ENCODE measurements around the gene LRFN2.

LRFN2 gene

GRCh38 chr6:40568062-40568708 lies 19.0 kb downstream of the LRFN2 start:
- no peak overlapping the region for H3K27ac ChIP-seq (ENCODE audit: low read depth, low read length)
- no peak overlapping the region for H3K9ac ChIP-seq (ENCODE audit: low read length)
- no peak overlapping the region for H3K4me3 ChIP-seq (ENCODE audit: low read depth, low read length)
- H3K27me3 ChIP-seq (ENCODE audit: control insufficient read depth, insufficient read depth, low read length) = no peaks in the 10 kb centered on the region
- no peaks in the 10 kb centered on the region for H3K9me3 ChIP-seq (ENCODE audit: control insufficient read depth, insufficient read depth, low read depth, low read length)
- H3K36me3 ChIP-seq (ENCODE audit: control insufficient read depth, insufficient read depth, low read length) = no peaks in the 10 kb centered on the region
- H3K4me1 ChIP-seq (ENCODE audit: control insufficient read depth, insufficient read depth, low read length) = peaks cover 4% of the 10 kb centered on the region; the same call in 1 of the 2 replicates

- Histone ChIP-seq H3K27me3 (ENCODE audit: control insufficient read depth, insufficient read depth, low read length) (no peaks in the 10 kb centered on the region), H3K27ac (ENCODE audit: low read depth, low read length) (no peak overlapping the region), H3K4me3 (ENCODE audit: low read depth, low read length) (no peak overlapping the region), H3K9me3 (ENCODE audit: control insufficient read depth, insufficient read depth, low read depth, low read length) (no peaks in the 10 kb centered on the region), H3K36me3 (ENCODE audit: control insufficient read depth, insufficient read depth, low read length) (no peaks in the 10 kb centered on the region), H3K4me1 (ENCODE audit: control insufficient read depth, insufficient read depth, low read length) (peaks cover 12% of the 10 kb centered on the region; the same call in 1 of the 2 replicates), H3K9ac (ENCODE audit: low read length) (no peak overlapping the region)
Measured at GRCh38 chr6:40563111-40563510, 24.1 kb downstream of the LRFN2 start.

- Histone ChIP-seq H3K9me3 (ENCODE audit: control insufficient read depth, insufficient read depth, low read depth, low read length) (no peaks in the 10 kb centered on the region), H3K27ac (ENCODE audit: low read depth, low read length) (no peak overlapping the region), H3K9ac (ENCODE audit: low read length) (no peak overlapping the region), H3K27me3 (ENCODE audit: control insufficient read depth, insufficient read depth, low read length) (no peaks in the 10 kb centered on the region), H3K36me3 (ENCODE audit: control insufficient read depth, insufficient read depth, low read length) (no peaks in the 10 kb centered on the region), H3K4me1 (ENCODE audit: control insufficient read depth, insufficient read depth, low read length) (peaks cover 28% of the 10 kb centered on the region), H3K4me3 (ENCODE audit: low read depth, low read length) (no peak overlapping the region)
Measured at GRCh38 chr6:40559056-40559455, 28.1 kb downstream of the LRFN2 start.

- Histone ChIP-seq H3K4me1 (ENCODE audit: control insufficient read depth, insufficient read depth, low read length) (peaks cover 23% of the 10 kb centered on the region), H3K36me3 (ENCODE audit: control insufficient read depth, insufficient read depth, low read length) (no peaks in the 10 kb centered on the region), H3K9me3 (ENCODE audit: control insufficient read depth, insufficient read depth, low read depth, low read length) (no peaks in the 10 kb centered on the region), H3K4me3 (ENCODE audit: low read depth, low read length) (no peak overlapping the region), H3K27ac (ENCODE audit: low read depth, low read length) (no peak overlapping the region), H3K9ac (ENCODE audit: low read length) (no peak overlapping the region), H3K27me3 (ENCODE audit: control insufficient read depth, insufficient read depth, low read length) (no peaks in the 10 kb centered on the region)
Measured at GRCh38 chr6:40558102-40558501, 29.1 kb downstream of the LRFN2 start.

- Histone ChIP-seq H3K9ac (ENCODE audit: low read length) (no peak overlapping the region), H3K27ac (ENCODE audit: low read depth, low read length) (no peak overlapping the region), H3K36me3 (ENCODE audit: control insufficient read depth, insufficient read depth, low read length) (no peaks in the 10 kb centered on the region), H3K9me3 (ENCODE audit: control insufficient read depth, insufficient read depth, low read depth, low read length) (no peaks in the 10 kb centered on the region), H3K4me3 (ENCODE audit: low read depth, low read length) (no peak overlapping the region), H3K27me3 (ENCODE audit: control insufficient read depth, insufficient read depth, low read length) (no peaks in the 10 kb centered on the region), H3K4me1 (ENCODE audit: control insufficient read depth, insufficient read depth, low read length) (peaks cover 19% of the 10 kb centered on the region)
Measured at GRCh38 chr6:40556881-40557280, 30.3 kb downstream of the LRFN2 start.

GRCh38 chr6:40556023-40556422 lies 31.1 kb downstream of the LRFN2 start:
- Histone ChIP-seq H3K27ac (ENCODE audit: low read depth, low read length) (no peak overlapping the region), H3K9me3 (ENCODE audit: control insufficient read depth, insufficient read depth, low read depth, low read length) (no peaks in the 10 kb centered on the region), H3K9ac (ENCODE audit: low read length) (no peak overlapping the region), H3K36me3 (ENCODE audit: control insufficient read depth, insufficient read depth, low read length) (no peaks in the 10 kb centered on the region), H3K4me1 (ENCODE audit: control insufficient read depth, insufficient read depth, low read length) (peaks cover 22% of the 10 kb centered on the region), H3K27me3 (ENCODE audit: control insufficient read depth, insufficient read depth, low read length) (no peaks in the 10 kb centered on the region), H3K4me3 (ENCODE audit: low read depth, low read length) (no peak overlapping the region)

- peaks cover 22% of the 10 kb centered on the region for H3K4me1 ChIP-seq (ENCODE audit: control insufficient read depth, insufficient read depth, low read length)
- no peaks in the 10 kb centered on the region for H3K9me3 ChIP-seq (ENCODE audit: control insufficient read depth, insufficient read depth, low read depth, low read length)
- H3K4me3 ChIP-seq (ENCODE audit: low read depth, low read length) = no peak overlapping the region
- no peaks in the 10 kb centered on the region for H3K36me3 ChIP-seq (ENCODE audit: control insufficient read depth, insufficient read depth, low read length)
- no peak overlapping the region for H3K9ac ChIP-seq (ENCODE audit: low read length)
- H3K27ac ChIP-seq (ENCODE audit: low read depth, low read length) = no peak overlapping the region
- no peaks in the 10 kb centered on the region for H3K27me3 ChIP-seq (ENCODE audit: control insufficient read depth, insufficient read depth, low read length)
Measured at GRCh38 chr6:40555092-40555491, 32.1 kb downstream of the LRFN2 start.

- no peaks in the 10 kb centered on the region for H3K36me3 ChIP-seq (ENCODE audit: control insufficient read depth, insufficient read depth, low read length)
- H3K9ac ChIP-seq (ENCODE audit: low read length) = no peak overlapping the region
- peaks cover 16% of the 10 kb centered on the region for H3K4me1 ChIP-seq (ENCODE audit: control insufficient read depth, insufficient read depth, low read length)
- H3K27me3 ChIP-seq (ENCODE audit: control insufficient read depth, insufficient read depth, low read length) = no peaks in the 10 kb centered on the region
- H3K27ac ChIP-seq (ENCODE audit: low read depth, low read length) = no peak overlapping the region
- no peaks in the 10 kb centered on the region for H3K9me3 ChIP-seq (ENCODE audit: control insufficient read depth, insufficient read depth, low read depth, low read length)
- H3K4me3 ChIP-seq (ENCODE audit: low read depth, low read length) = no peak overlapping the region
Measured at GRCh38 chr6:40552941-40553340, 34.2 kb downstream of the LRFN2 start.

- Histone ChIP-seq H3K27ac (ENCODE audit: low read depth, low read length) (no peak overlapping the region), H3K4me3 (ENCODE audit: low read depth, low read length) (no peak overlapping the region), H3K36me3 (ENCODE audit: control insufficient read depth, insufficient read depth, low read length) (no peaks in the 10 kb centered on the region), H3K27me3 (ENCODE audit: control insufficient read depth, insufficient read depth, low read length) (no peaks in the 10 kb centered on the region), H3K4me1 (ENCODE audit: control insufficient read depth, insufficient read depth, low read length) (peaks cover 16% of the 10 kb centered on the region), H3K9ac (ENCODE audit: low read length) (no peak overlapping the region), H3K9me3 (ENCODE audit: control insufficient read depth, insufficient read depth, low read depth, low read length) (no peaks in the 10 kb centered on the region)
Measured at GRCh38 chr6:40551966-40552505, 35.1 kb downstream of the LRFN2 start.

- Histone ChIP-seq H3K27me3 (ENCODE audit: control insufficient read depth, insufficient read depth, low read length) (no peaks in the 10 kb centered on the region), H3K36me3 (ENCODE audit: control insufficient read depth, insufficient read depth, low read length) (no peaks in the 10 kb centered on the region), H3K4me3 (ENCODE audit: low read depth, low read length) (no peak overlapping the region), H3K4me1 (ENCODE audit: control insufficient read depth, insufficient read depth, low read length) (peaks cover 17% of the 10 kb centered on the region), H3K9ac (ENCODE audit: low read length) (no peak overlapping the region), H3K27ac (ENCODE audit: low read depth, low read length) (no peak overlapping the region), H3K9me3 (ENCODE audit: control insufficient read depth, insufficient read depth, low read depth, low read length) (no peaks in the 10 kb centered on the region)
Measured at GRCh38 chr6:40550202-40551101, 36.7 kb downstream of the LRFN2 start.

- Histone ChIP-seq H3K9me3 (ENCODE audit: control insufficient read depth, insufficient read depth, low read depth, low read length) (no peaks in the 10 kb centered on the region), H3K27me3 (ENCODE audit: control insufficient read depth, insufficient read depth, low read length) (peaks cover 4% of the 10 kb centered on the region; the same call in 1 of the 2 replicates), H3K9ac (ENCODE audit: low read length) (no peak overlapping the region)
Measured at GRCh38 chr6:40545954-40546353, 41.2 kb downstream of the LRFN2 start.

More at GRCh38 chr6:40545954-40546353, 41.2 kb downstream of the LRFN2 start:
- H3K4me3 ChIP-seq (ENCODE audit: low read depth, low read length) = no peak overlapping the region
- H3K27ac ChIP-seq (ENCODE audit: low read depth, low read length) = no peak overlapping the region
- H3K4me1 ChIP-seq (ENCODE audit: control insufficient read depth, insufficient read depth, low read length) = peaks cover 28% of the 10 kb centered on the region
- no peaks in the 10 kb centered on the region for H3K36me3 ChIP-seq (ENCODE audit: control insufficient read depth, insufficient read depth, low read length)

Data from HUES6 (cell line).